Endothelial cell of umbilical vein (primary cell): ENCODE data around the gene GTSE1. TPM values are rescaled to one million over a fixed set of nuclear protein-coding genes. Genes with fewer than 3 reads are reported as not detected.

Experiments
- BruUV-seq: library from RNA; stranded (reverse); fragments of 400-500 nt; replicated peaks from 2 replicates; lab custom pipeline; 2021; lab: Mats Ljungman, UMichigan
- CTCF ChIA-PET: fragments of 300-600, 350-600 bp; sonication (Branson Sonifier 250); formaldehyde crosslinking; loops from one replicate; lab custom pipeline; 2021; ENCODE audit warnings: antibody characterized with exemption, inconsistent platforms; lab: Charles Lee
- POLR2A ChIA-PET: fragments of 300-600, 350-600 bp; sonication (Branson Sonifier 250); formaldehyde crosslinking; loops from one replicate; lab custom pipeline; 2021; ENCODE audit warnings: antibody characterized with exemption, inconsistent platforms; lab: Charles Lee
- DNase-seq: peaks from one replicate; pipeline ENCODE4 v3.0.0-alpha.2; 2011; ENCODE audit warnings: low read depth, low spot score
- FAIRE-seq: peaks from 2 replicates; lab custom pipeline; 2011; peaks lifted over from hg19 to GRCh38; lab: Jason Lieb, UNC
- H2AFZ ChIP-seq: 2 replicates; pipeline ENCODE4 v1.6.0; 2012; ENCODE audit warnings: low read depth, low read length, control low read depth, inconsistent platforms
- H3K27ac ChIP-seq: 2 replicates; pipeline ENCODE4 v1.5.1; 2011; ENCODE audit warnings: low read depth, mild to moderate bottlenecking, control low read depth, low read length, moderate library complexity; ENCODE audit not compliant: insufficient read depth
- H3K27me3 ChIP-seq, 2 experiments: 2 replicates each; pipeline versions ENCODE4 v1.6.0 to v1.6.1; 2011; ENCODE audit warnings: low read length in 2 of 2, mixed read lengths in 1 of 2; ENCODE audit not compliant: control insufficient read depth in 2 of 2, insufficient read depth in 2 of 2
- H3K36me3 ChIP-seq, 2 experiments: 2 replicates in 1 of 2; 3 replicates in 1 of 2; pipeline ENCODE4 v1.5.1; 2011; ENCODE audit warnings: low read length in 2 of 2, mild to moderate bottlenecking in 1 of 2, moderate library complexity in 1 of 2; ENCODE audit not compliant: control insufficient read depth in 2 of 2, insufficient read depth in 2 of 2; ENCODE audit errors: extremely low read depth in 1 of 2
- H3K4me1 ChIP-seq: 3 replicates; pipeline ENCODE4 v1.5.1; 2011; ENCODE audit warnings: mild to moderate bottlenecking, low read length; ENCODE audit not compliant: control insufficient read depth, insufficient read depth; ENCODE audit errors: extremely low read depth
- H3K4me2 ChIP-seq: 2 replicates; pipeline ENCODE4 v1.6.1; 2011; ENCODE audit warnings: low read length, control low read depth, mixed read lengths; ENCODE audit not compliant: insufficient read depth
- H3K4me3 ChIP-seq, 3 experiments: fragments of 200-600 bp in 1 of 3; sonication (generic), shearing (Covaris generic) in 1 of 3; replicated peaks in 1 of 3; 2 replicates each; pipeline ENCODE4 v1.5.1; 2011 to 2016; ENCODE audit warnings: control low read depth in 3 of 3, low read length in 3 of 3, mild to moderate bottlenecking in 2 of 3, inconsistent platforms in 1 of 3, low read depth in 1 of 3, moderate library complexity in 1 of 3; ENCODE audit not compliant: insufficient read depth in 1 of 3
- H3K79me2 ChIP-seq: 2 replicates; pipeline ENCODE4 v1.6.0; 2012; ENCODE audit warnings: low read length, inconsistent platforms; ENCODE audit not compliant: control insufficient read depth, insufficient read depth
- H3K9ac ChIP-seq: replicated peaks from 2 replicates; pipeline ENCODE3; 2011; ENCODE audit warnings: low read length, control low read depth; ENCODE audit not compliant: insufficient read depth; ENCODE audit errors: extremely low read depth
- H3K9me1 ChIP-seq: replicated peaks from 3 replicates; pipeline ENCODE4 v1.6.0; 2011; ENCODE audit warnings: mild to moderate bottlenecking, low read length; ENCODE audit not compliant: control insufficient read depth, insufficient read depth; ENCODE audit errors: extremely low read depth
- H3K9me3 ChIP-seq: replicated peaks from 2 replicates; pipeline ENCODE4 v1.5.1; 2012; ENCODE audit warnings: low read length, inconsistent platforms; ENCODE audit not compliant: control insufficient read depth, insufficient read depth
- H4K20me1 ChIP-seq: replicated peaks from 2 replicates; pipeline ENCODE3; 2011; ENCODE audit warnings: mild to moderate bottlenecking, low read length; ENCODE audit not compliant: control insufficient read depth, insufficient read depth; ENCODE audit errors: extremely low read depth
- FOS ChIP-seq: IDR thresholded peaks from 2 replicates; pipeline ENCODE4 v1.6.1; 2011; ENCODE audit warnings: mild to moderate bottlenecking, low read length, moderate library complexity, borderline replicate concordance; ENCODE audit not compliant: insufficient read depth
- GATA2 ChIP-seq: IDR thresholded peaks from 2 replicates; pipeline ENCODE4 v1.7.0; 2011; ENCODE audit warnings: low read depth, mild to moderate bottlenecking, moderate library complexity, mixed read lengths, low read length; ENCODE audit not compliant: insufficient read length, insufficient read depth
- JUN ChIP-seq: IDR thresholded peaks from 2 replicates; pipeline ENCODE4 v1.6.1; 2011; ENCODE audit warnings: borderline replicate concordance, low read depth; ENCODE audit not compliant: insufficient read length, insufficient read depth
- MYC ChIP-seq: IDR thresholded peaks from one replicate; pipeline ENCODE4 v1.6.1; 2011; ENCODE audit warnings: mild to moderate bottlenecking, low read depth, low read length
- POLR2A ChIP-seq: IDR thresholded peaks from 2 replicates; pipeline ENCODE4 v1.6.1; 2012; ENCODE audit warnings: low read depth, mild to moderate bottlenecking, control low read depth, low read length
- POLR2AphosphoS5 ChIP-seq: IDR thresholded peaks from 2 replicates; pipeline ENCODE4 v1.6.1; 2012; ENCODE audit warnings: low read depth, mild to moderate bottlenecking, control low read depth, low read length, moderate library complexity; ENCODE audit not compliant: insufficient read depth
- dilution Hi-C: fragments of 300-500 bp; cut with MboI; formaldehyde crosslinking; loops from one replicate; pipeline ENCODE4 v1.15.0; 2019; ENCODE audit warnings: low sequenced_read_pairs; ENCODE audit not compliant: extremely low pct_ligation_motif_present
- intact Hi-C: fragments of 100-400 bp; cut with micrococcal nuclease; formaldehyde crosslinking; loops from one replicate; pipeline ENCODE4 v1.10.0; 2022
- polyA plus RNA-seq, 4 experiments: library from polyadenylated mRNA; depleted of rRNA in 3 of 4; stranded (reverse) in 3 of 4; unstranded in 1 of 4; fragments of >200 nt; gene quantifications; 2 replicates each; pipeline versions ENCODE4 v1.2.1 to v1.2.3, GENCODE V29; 2011 to 2012; ENCODE audit warnings: missing spikeins in 1 of 4
- total RNA-seq: library from RNA; stranded (reverse); gene quantifications from 2 replicates; pipeline ENCODE4 v1.2.3, GENCODE V29; 2021
- TF ChIP-seq, protein P1 (sequence below): IDR thresholded peaks from 2 replicates; pipeline ENCODE4 v1.6.1; 2011; ENCODE audit not compliant: insufficient read depth, insufficient read length
- TF ChIP-seq, protein P2 (sequence below), 2 donors: IDR thresholded peaks; 1 replicate in 1 of 2; 2 replicates in 1 of 2; pipeline ENCODE4 v1.5.1; 2011; ENCODE audit warnings: low read length in 2 of 2, mild to moderate bottlenecking in 2 of 2, moderate library complexity in 2 of 2, control low read depth in 1 of 2, inconsistent platforms in 1 of 2, low read depth in 1 of 2; ENCODE audit not compliant: insufficient read depth in 1 of 2; ENCODE audit errors: extremely low read depth in 1 of 2

GTSE1 gene
- total and polyA plus RNA-seq, 2 donors (not counting 3 experiments of a cell fraction or from before 2014, with no cell fraction given), result 25.9 to 57.2 TPM

DNA sequence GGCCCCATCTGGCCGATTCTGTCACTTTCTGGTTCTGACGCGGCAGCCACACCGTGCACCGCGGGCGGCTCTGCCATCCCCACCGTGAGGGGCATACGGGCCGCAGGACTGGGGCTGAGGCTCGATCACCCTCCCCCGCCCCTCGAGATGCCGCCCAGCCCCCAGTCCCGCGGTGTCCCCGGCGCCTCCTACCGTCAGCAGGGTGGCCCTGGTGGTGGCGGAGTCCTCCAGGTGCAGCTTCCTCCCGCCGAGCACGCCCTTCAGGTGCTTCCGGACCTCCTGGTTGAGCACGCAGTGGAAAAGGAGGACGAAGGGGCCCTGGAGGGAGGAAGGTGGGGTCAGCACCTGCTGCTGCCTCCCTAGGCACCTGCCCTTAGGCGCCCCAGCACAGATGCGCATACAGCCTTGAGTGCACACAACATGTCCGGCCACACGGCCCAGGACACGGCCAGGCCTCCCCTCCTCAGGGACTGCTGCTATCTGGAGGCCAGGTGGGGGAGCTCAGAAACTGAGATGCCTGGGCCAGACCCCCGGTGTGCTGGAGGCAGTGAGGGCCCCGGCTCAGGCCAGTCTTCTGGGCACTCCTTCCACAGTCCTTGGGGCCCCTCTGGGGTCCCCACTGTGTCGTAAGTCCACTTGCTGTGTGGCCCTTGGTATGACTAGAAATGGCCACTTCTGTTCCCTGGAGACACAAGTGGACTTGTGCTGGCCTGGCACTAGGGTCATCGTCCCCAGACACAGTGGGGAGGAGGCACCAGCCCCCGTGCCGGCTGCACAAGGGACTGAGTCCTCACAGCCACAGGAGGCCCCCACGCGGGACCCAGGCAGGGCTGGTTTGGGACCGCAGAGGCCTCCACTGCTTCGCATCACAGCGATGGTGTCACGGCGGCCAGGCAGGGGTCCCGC is 70.4 kb downstream of the GTSE1 start:
- Histone ChIP-seq H2AFZ (no peak overlapping the region), H3K9me1 (no peaks in the 10 kb centered on the region), H3K4me3 (no peak overlapping the region), H3K4me2 (no peak overlapping the region), H3K27ac (no peak overlapping the region), H3K9me3 (no peaks in the 10 kb centered on the region), H3K79me2 (no peaks in the 10 kb centered on the region), H3K27me3 (no peaks in the 10 kb centered on the region), H3K9ac (no peak overlapping the region), H4K20me1 (no peaks in the 10 kb centered on the region), H3K4me1 (no peaks in the 10 kb centered on the region), H3K36me3 (no peaks in the 10 kb centered on the region)
- dilution Hi-C loops, result no loop called here
- ChIA-PET POLR2A (no interaction called here), CTCF (interaction anchor here (0.6 to 6.2 kb wide), 55 partner anchors 9 to 395 kb away, joined by 3 to 418 read pairs (median 4); partner anchors contain the start of genes CELSR1, TBC1D22A and TRMU)
- intact Hi-C loops, result loop anchor here (1.0 kb wide), 1 partner anchor 175 kb away; no protein-coding TSS in a partner anchor
- DNase-seq, result no peak
- TF ChIP-seq FOS (no peak), POLR2AphosphoS5 (no peak), POLR2A (no peak), JUN (no peak)
- TF ChIP-seq, protein P1, sequence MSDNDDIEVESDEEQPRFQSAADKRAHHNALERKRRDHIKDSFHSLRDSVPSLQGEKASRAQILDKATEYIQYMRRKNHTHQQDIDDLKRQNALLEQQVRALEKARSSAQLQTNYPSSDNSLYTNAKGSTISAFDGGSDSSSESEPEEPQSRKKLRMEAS, result no peak
- no peak for FAIRE-seq
- BruUV-seq, result no TSS peak

DNA sequence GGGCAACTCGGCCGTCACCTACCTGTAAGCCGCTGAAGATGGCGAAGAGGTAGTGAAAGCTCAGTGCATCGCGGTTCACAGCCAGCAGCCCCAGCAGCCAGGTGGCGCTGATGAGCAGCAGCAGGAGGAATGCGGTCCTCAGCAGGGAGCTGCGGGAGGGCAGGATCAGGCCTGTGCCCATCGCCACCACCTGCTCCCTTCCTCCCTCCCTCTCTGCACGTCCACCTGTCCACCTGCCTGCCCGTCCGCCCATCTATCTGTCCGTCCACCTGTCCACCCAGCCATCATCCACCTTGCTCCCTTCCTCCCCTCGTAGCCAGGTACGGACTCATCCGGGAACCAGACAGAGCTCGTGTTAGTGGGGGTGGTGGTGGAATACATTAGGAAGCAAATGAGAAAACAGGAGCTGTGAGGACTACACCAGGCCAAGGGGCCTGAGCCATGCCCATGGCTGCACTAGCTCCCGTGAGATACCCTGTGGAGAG is 71.1 kb downstream of the GTSE1 start:
- POLR2A ChIA-PET, result interaction anchor here (0.6 kb wide), 1 partner anchor 9 kb away, joined by 3 read pairs; no protein-coding TSS in a partner anchor
- TF ChIP-seq MYC (no peak), GATA2 (no peak)
- TF ChIP-seq, protein P1, result no peak
- TF ChIP-seq, protein P2, sequence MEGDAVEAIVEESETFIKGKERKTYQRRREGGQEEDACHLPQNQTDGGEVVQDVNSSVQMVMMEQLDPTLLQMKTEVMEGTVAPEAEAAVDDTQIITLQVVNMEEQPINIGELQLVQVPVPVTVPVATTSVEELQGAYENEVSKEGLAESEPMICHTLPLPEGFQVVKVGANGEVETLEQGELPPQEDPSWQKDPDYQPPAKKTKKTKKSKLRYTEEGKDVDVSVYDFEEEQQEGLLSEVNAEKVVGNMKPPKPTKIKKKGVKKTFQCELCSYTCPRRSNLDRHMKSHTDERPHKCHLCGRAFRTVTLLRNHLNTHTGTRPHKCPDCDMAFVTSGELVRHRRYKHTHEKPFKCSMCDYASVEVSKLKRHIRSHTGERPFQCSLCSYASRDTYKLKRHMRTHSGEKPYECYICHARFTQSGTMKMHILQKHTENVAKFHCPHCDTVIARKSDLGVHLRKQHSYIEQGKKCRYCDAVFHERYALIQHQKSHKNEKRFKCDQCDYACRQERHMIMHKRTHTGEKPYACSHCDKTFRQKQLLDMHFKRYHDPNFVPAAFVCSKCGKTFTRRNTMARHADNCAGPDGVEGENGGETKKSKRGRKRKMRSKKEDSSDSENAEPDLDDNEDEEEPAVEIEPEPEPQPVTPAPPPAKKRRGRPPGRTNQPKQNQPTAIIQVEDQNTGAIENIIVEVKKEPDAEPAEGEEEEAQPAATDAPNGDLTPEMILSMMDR (IDR thresholded peaks at IDR 0.05; ENCODE audit: extremely low read depth in 1 of 2, insufficient read depth in 1 of 2, low read depth in 1 of 2, low read length in 2 of 2), result peak; percentile 79 to 95
- BruUV-seq, result no TSS peak
- H3K27me3 ChIP-seq, result no peaks in the 10 kb centered on the region
- DNase-seq, result peak; percentile 35
- no peak for FAIRE-seq
- intact Hi-C loops, result loop anchor here (1.0 kb wide), 1 partner anchor 175 kb away; no protein-coding TSS in a partner anchor
- H3K9ac ChIP-seq, result no peak overlapping the region
- CTCF ChIA-PET, result interaction anchor here (0.6 to 6.2 kb wide), 57 partner anchors 9 to 395 kb away, joined by 3 to 418 read pairs (median 4); partner anchors contain the start of genes CELSR1, TBC1D22A and TRMU
- no peaks in the 10 kb centered on the region for H3K4me1 ChIP-seq
- H3K4me3 ChIP-seq, result no peak overlapping the region
- dilution Hi-C loops, result no loop called here
- H3K9me1 ChIP-seq, result no peaks in the 10 kb centered on the region
- H3K79me2 ChIP-seq, result no peaks in the 10 kb centered on the region
- H4K20me1 ChIP-seq, result no peaks in the 10 kb centered on the region
- no peaks in the 10 kb centered on the region for H3K9me3 ChIP-seq
- no peak overlapping the region for H3K4me2 ChIP-seq
- H3K36me3 ChIP-seq, result no peaks in the 10 kb centered on the region
- H3K27ac ChIP-seq, result no peak overlapping the region
- no peak overlapping the region for H2AFZ ChIP-seq
